ENCODE data around the gene BEND2. TPM values are rescaled to one million over a fixed set of nuclear protein-coding genes. Genes with fewer than 3 reads are reported as not detected.
A peak's percentile ranks its signal among the peaks of the same experiment; 100 is the strongest.
"Not testable (repeated sequence)": the region's sequence is repeated elsewhere in the genome, so short reads cannot be mapped to it uniquely, and the experiment has no call there.

The BEND2 gene
- total RNA-seq (2014; rRNA removed; shearing (Covaris generic); ENCODE audit: low replicate concordance), result not detected in 2 replicates

- no peak within 1 kb of the TSS for H3K4me2 ChIP-seq (ENCODE audit: low read depth, low read length, poor library complexity, severe bottlenecking)
- no peaks in the 10 kb centered on the region for H3K9me3 ChIP-seq (ENCODE audit: low read length)
- H3K9ac ChIP-seq (ENCODE audit: low read length), result no peak within 1 kb of the TSS
- H4K20me1 ChIP-seq (ENCODE audit: insufficient read depth, low read depth, low read length), result no peaks in the 10 kb centered on the region
- no peaks in the 10 kb centered on the region for H3K79me2 ChIP-seq (ENCODE audit: low read length)
- H3K4me3 ChIP-seq (ENCODE audit: low read length), result no peak within 1 kb of the TSS
- H3K4me1 ChIP-seq (ENCODE audit: low read length), result no peaks in the 10 kb centered on the region
- no peak within 1 kb of the TSS for H3K27ac ChIP-seq (ENCODE audit: low read length)
- no peak within 1 kb of the TSS for H2AFZ ChIP-seq (ENCODE audit: low read length)
- H3K9me2 ChIP-seq (replicated peaks; ENCODE audit: insufficient read depth, low read length), result no peaks in the 10 kb centered on the region
- no peak for DNase-seq
- no peaks in the 10 kb centered on the region for H3K27me3 ChIP-seq (ENCODE audit: low read length)
- H3K36me3 ChIP-seq (ENCODE audit: insufficient read depth, low read length), result no peaks in the 10 kb centered on the region
Observed at GRCh38 chrX:18220786-18221185, at the start of gene BEND2. BEND2 (minus strand) TSS chrX:18220886; CDS start chrX:18220750, 136 bp downstream.

GRCh38 chrX:18255059-18255458 is 34.4 kb upstream of the BEND2 start:
- Histone ChIP-seq H3K9ac (ENCODE audit: low read length) (no peak overlapping the region), H3K79me2 (ENCODE audit: low read length) (no peaks in the 10 kb centered on the region), H2AFZ (ENCODE audit: low read length) (no peak overlapping the region), H3K4me1 (ENCODE audit: low read length) (no peaks in the 10 kb centered on the region), H3K4me2 (ENCODE audit: low read depth, low read length, poor library complexity, severe bottlenecking) (no peak overlapping the region), H3K9me2 (replicated peaks; ENCODE audit: insufficient read depth, low read length) (no peaks in the 10 kb centered on the region), H3K27ac (ENCODE audit: low read length) (no peak overlapping the region), H3K27me3 (ENCODE audit: low read length) (no peaks in the 10 kb centered on the region), H3K4me3 (ENCODE audit: low read length) (no peak overlapping the region), H3K36me3 (ENCODE audit: insufficient read depth, low read length) (no peaks in the 10 kb centered on the region), H3K9me3 (ENCODE audit: low read length) (no peaks in the 10 kb centered on the region), H4K20me1 (ENCODE audit: insufficient read depth, low read depth, low read length) (no peaks in the 10 kb centered on the region)
- no peak for DNase-seq

GRCh38 chrX:18252644-18253359 is 32.1 kb upstream of the BEND2 start:
- H3K4me3 ChIP-seq (ENCODE audit: low read length), result no peak overlapping the region
- H3K4me1 ChIP-seq (ENCODE audit: low read length), result no peaks in the 10 kb centered on the region
- H3K9me2 ChIP-seq (replicated peaks; ENCODE audit: insufficient read depth, low read length), result no peaks in the 10 kb centered on the region
- H3K27me3 ChIP-seq (ENCODE audit: low read length), result no peaks in the 10 kb centered on the region
- H3K4me2 ChIP-seq (ENCODE audit: low read depth, low read length, poor library complexity, severe bottlenecking), result no peak overlapping the region
- H3K36me3 ChIP-seq (ENCODE audit: insufficient read depth, low read length), result no peaks in the 10 kb centered on the region
- H3K79me2 ChIP-seq (ENCODE audit: low read length), result no peaks in the 10 kb centered on the region
- H2AFZ ChIP-seq (ENCODE audit: low read length), result no peak overlapping the region
- H3K27ac ChIP-seq (ENCODE audit: low read length), result no peak overlapping the region
- no peak overlapping the region for H3K9ac ChIP-seq (ENCODE audit: low read length)
- DNase-seq, result no peak
- H4K20me1 ChIP-seq (ENCODE audit: insufficient read depth, low read depth, low read length), result no peaks in the 10 kb centered on the region
- no peaks in the 10 kb centered on the region for H3K9me3 ChIP-seq (ENCODE audit: low read length)

- not testable (repeated sequence) for DNase-seq; H3K9ac ChIP-seq (ENCODE audit: low read length)
Observed at GRCh38 chrX:18229646-18230045, 9.0 kb upstream of the BEND2 start.

GRCh38 chrX:18228069-18228468 is 7.4 kb upstream of the BEND2 start:
- no peaks in the 10 kb centered on the region for H3K9me2 ChIP-seq (replicated peaks; ENCODE audit: insufficient read depth, low read length)
- no peak overlapping the region for H3K9ac ChIP-seq (ENCODE audit: low read length)
- no peaks in the 10 kb centered on the region for H3K79me2 ChIP-seq (ENCODE audit: low read length)
- H3K36me3 ChIP-seq (ENCODE audit: insufficient read depth, low read length), result no peaks in the 10 kb centered on the region
- no peaks in the 10 kb centered on the region for H3K27me3 ChIP-seq (ENCODE audit: low read length)
- H3K27ac ChIP-seq (ENCODE audit: low read length), result no peak overlapping the region
- no peaks in the 10 kb centered on the region for H4K20me1 ChIP-seq (ENCODE audit: insufficient read depth, low read depth, low read length)
- H2AFZ ChIP-seq (ENCODE audit: low read length), result no peak overlapping the region
- no peak overlapping the region for H3K4me3 ChIP-seq (ENCODE audit: low read length)
- H3K9me3 ChIP-seq (ENCODE audit: low read length), result no peaks in the 10 kb centered on the region
- H3K4me2 ChIP-seq (ENCODE audit: low read depth, low read length, poor library complexity, severe bottlenecking), result no peak overlapping the region
- no peaks in the 10 kb centered on the region for H3K4me1 ChIP-seq (ENCODE audit: low read length)
- no peak for DNase-seq

More at GRCh38 chrX:18229646-18230045, 9.0 kb upstream of the BEND2 start:
- not testable (repeated sequence) for H4K20me1 ChIP-seq (ENCODE audit: insufficient read depth, low read depth, low read length); H3K79me2 ChIP-seq (ENCODE audit: low read length); H3K27me3 ChIP-seq (ENCODE audit: low read length); H3K36me3 ChIP-seq (ENCODE audit: insufficient read depth, low read length); H3K4me3 ChIP-seq (ENCODE audit: low read length); H3K4me1 ChIP-seq (ENCODE audit: low read length); H3K9me2 ChIP-seq (replicated peaks; ENCODE audit: insufficient read depth, low read length); H3K4me2 ChIP-seq (ENCODE audit: low read depth, low read length, poor library complexity, severe bottlenecking); H2AFZ ChIP-seq (ENCODE audit: low read length); H3K27ac ChIP-seq (ENCODE audit: low read length); H3K9me3 ChIP-seq (ENCODE audit: low read length)

- Histone ChIP-seq H3K27ac (ENCODE audit: low read length) (no peak overlapping the region), H3K27me3 (ENCODE audit: low read length) (no peaks in the 10 kb centered on the region), H3K4me2 (ENCODE audit: low read depth, low read length, poor library complexity, severe bottlenecking) (no peak overlapping the region), H2AFZ (ENCODE audit: low read length) (no peak overlapping the region), H3K4me3 (ENCODE audit: low read length) (no peak overlapping the region), H4K20me1 (ENCODE audit: insufficient read depth, low read depth, low read length) (no peaks in the 10 kb centered on the region), H3K9ac (ENCODE audit: low read length) (no peak overlapping the region), H3K36me3 (ENCODE audit: insufficient read depth, low read length) (no peaks in the 10 kb centered on the region), H3K9me2 (replicated peaks; ENCODE audit: insufficient read depth, low read length) (no peaks in the 10 kb centered on the region), H3K4me1 (ENCODE audit: low read length) (no peaks in the 10 kb centered on the region), H3K9me3 (ENCODE audit: low read length) (no peaks in the 10 kb centered on the region), H3K79me2 (ENCODE audit: low read length) (no peaks in the 10 kb centered on the region)
- no peak for DNase-seq
Observed at GRCh38 chrX:18227458-18227857, 6.8 kb upstream of the BEND2 start.

GRCh38 chrX:18210470-18210869 is 10.2 kb downstream of the BEND2 start:
- no peaks in the 10 kb centered on the region for H3K4me1 ChIP-seq (ENCODE audit: low read length)

GRCh38 chrX:18206657-18207056 is 14.0 kb downstream of the BEND2 start:
- Histone ChIP-seq H3K27ac (ENCODE audit: low read length) (no peak overlapping the region), H3K4me2 (ENCODE audit: low read depth, low read length, poor library complexity, severe bottlenecking) (no peak overlapping the region), H4K20me1 (ENCODE audit: insufficient read depth, low read depth, low read length) (no peaks in the 10 kb centered on the region), H3K36me3 (ENCODE audit: insufficient read depth, low read length) (no peaks in the 10 kb centered on the region), H3K79me2 (ENCODE audit: low read length) (no peaks in the 10 kb centered on the region), H3K4me1 (ENCODE audit: low read length) (no peaks in the 10 kb centered on the region), H3K27me3 (ENCODE audit: low read length) (no peaks in the 10 kb centered on the region), H3K9me3 (ENCODE audit: low read length) (no peaks in the 10 kb centered on the region), H2AFZ (ENCODE audit: low read length) (no peak overlapping the region), H3K9ac (ENCODE audit: low read length) (no peak overlapping the region), H3K4me3 (ENCODE audit: low read length) (no peak overlapping the region), H3K9me2 (replicated peaks; ENCODE audit: insufficient read depth, low read length) (no peaks in the 10 kb centered on the region)
- DNase-seq, result no peak

More at GRCh38 chrX:18210470-18210869, 10.2 kb downstream of the BEND2 start:
- Histone ChIP-seq H2AFZ (ENCODE audit: low read length) (no peak overlapping the region), H3K27me3 (ENCODE audit: low read length) (no peaks in the 10 kb centered on the region), H3K36me3 (ENCODE audit: insufficient read depth, low read length) (no peaks in the 10 kb centered on the region), H3K79me2 (ENCODE audit: low read length) (no peaks in the 10 kb centered on the region), H3K9me3 (ENCODE audit: low read length) (no peaks in the 10 kb centered on the region), H3K4me2 (ENCODE audit: low read depth, low read length, poor library complexity, severe bottlenecking) (no peak overlapping the region), H3K27ac (ENCODE audit: low read length) (no peak overlapping the region), H3K9me2 (replicated peaks; ENCODE audit: insufficient read depth, low read length) (no peaks in the 10 kb centered on the region), H3K9ac (ENCODE audit: low read length) (no peak overlapping the region), H3K4me3 (ENCODE audit: low read length) (no peak overlapping the region), H4K20me1 (ENCODE audit: insufficient read depth, low read depth, low read length) (no peaks in the 10 kb centered on the region)
- peak; percentile 61 for DNase-seq
